CD8-positive, alpha-beta memory T cell (primary cell): ENCODE measurements around the gene NFIA. TPM values are rescaled to one million over a fixed set of nuclear protein-coding genes. Genes with fewer than 3 reads are reported as not detected.

Experiments
- CTCF ChIA-PET: fragments of 350-600 bp; sonication (Branson Sonifier 250); formaldehyde crosslinking; loops from one replicate; lab custom pipeline; 2021; ENCODE audit warnings: antibody characterized with exemption; lab: Charles Lee
- POLR2A ChIA-PET: fragments of 350-600 bp; sonication (Branson Sonifier 250); formaldehyde crosslinking; loops from one replicate; lab custom pipeline; 2021; ENCODE audit warnings: antibody characterized with exemption; lab: Charles Lee
- DNase-seq, 5 donors: peaks; one replicate each; pipeline versions ENCODE4 v3.0.0 to v3.0.0-alpha.2; 2020 to 2022; ENCODE audit warnings: mixed read lengths in 1 of 5
- H3K27ac ChIP-seq: one replicate; pipeline ENCODE4 v1.7.0; 2013; ENCODE audit warnings: low read depth, mild to moderate bottlenecking, low read length, moderate library complexity
- H3K27me3 ChIP-seq: 2 replicates; pipeline ENCODE4 v1.7.0; 2013; ENCODE audit warnings: low read length, mild to moderate bottlenecking; ENCODE audit not compliant: insufficient read depth, poor library complexity, severe bottlenecking
- H3K36me3 ChIP-seq: 2 replicates; pipeline ENCODE4 v1.7.0; 2013; ENCODE audit warnings: mild to moderate bottlenecking, low read length, moderate library complexity; ENCODE audit not compliant: insufficient read depth
- H3K4me1 ChIP-seq: 2 replicates; pipeline ENCODE4 v1.7.0; 2013; ENCODE audit warnings: mild to moderate bottlenecking, low read length, moderate library complexity; ENCODE audit not compliant: insufficient read depth
- H3K4me3 ChIP-seq: 2 replicates; pipeline ENCODE4 v1.7.0; 2013; ENCODE audit warnings: mild to moderate bottlenecking, low read length
- H3K9me3 ChIP-seq: 2 replicates; pipeline ENCODE4 v1.7.0; 2013; ENCODE audit warnings: mild to moderate bottlenecking, low read length
- H3K27ac Mint-ChIP-seq, 8 donors: one replicate each; pipeline ENCODE4 v1.8.0; 2020 to 2021; ENCODE audit warnings: mixed read lengths in 8 of 8, mild to moderate bottlenecking in 6 of 8, inconsistent platforms in 3 of 8, moderate library complexity in 3 of 8
- H3K27me3 Mint-ChIP-seq, 2 donors: one replicate each; pipeline ENCODE4 v1.8.0; 2020 to 2021; ENCODE audit warnings: mixed read lengths in 2 of 2, mild to moderate bottlenecking in 1 of 2, moderate library complexity in 1 of 2
- H3K36me3 Mint-ChIP-seq, 3 donors: one replicate each; pipeline ENCODE4 v1.8.0; 2020 to 2021; ENCODE audit warnings: mixed read lengths in 3 of 3, inconsistent platforms in 1 of 3, mild to moderate bottlenecking in 1 of 3
- H3K4me1 Mint-ChIP-seq, 3 donors: one replicate each; pipeline ENCODE4 v1.8.0; 2020 to 2021; ENCODE audit warnings: mixed read lengths in 3 of 3, inconsistent platforms in 1 of 3, mild to moderate bottlenecking in 1 of 3
- H3K4me3 Mint-ChIP-seq, 7 donors: one replicate each; pipeline ENCODE4 v1.8.0; 2020 to 2021; ENCODE audit warnings: mixed read lengths in 7 of 7, mild to moderate bottlenecking in 6 of 7, moderate library complexity in 4 of 7, inconsistent platforms in 2 of 7
- H3K9me3 Mint-ChIP-seq, 5 donors: one replicate each; pipeline ENCODE4 v1.8.0; 2020 to 2022; ENCODE audit warnings: mixed read lengths in 5 of 5, mild to moderate bottlenecking in 3 of 5, moderate library complexity in 2 of 5, inconsistent platforms in 1 of 5
- polyA plus RNA-seq: library from polyadenylated mRNA; unstranded; fragments of 300-500 nt; fragmentation: Illumina TruSeq; gene quantifications from one replicate; pipeline ENCODE4 v1.2.3, GENCODE V29; 2021
- total RNA-seq, 2 experiments: library from RNA; stranded (reverse); gene quantifications; one replicate each; pipeline ENCODE4 v1.2.3, GENCODE V29; 2021

NFIA gene
- total and polyA plus RNA-seq, 3 experiments from 2014 or later, result 6.1 to 9.9 (median 7.0) TPM

GRCh38 chr1:61370913-61371279 is 288.5 kb downstream of the NFIA start:
- Mint-ChIP-seq H3K27ac (no peak overlapping the region), H3K27me3 (no peaks in the 10 kb centered on the region), H3K4me1 (no peaks in the 10 kb centered on the region), H3K9me3 (no peaks in the 10 kb centered on the region), H3K36me3 (peaks cover 2 to 14% (median 4%) of the 10 kb centered on the region in 3 donors), H3K4me3 (no peak overlapping the region)
- ChIA-PET CTCF (no interaction called here), POLR2A (no interaction called here)
- Histone ChIP-seq H3K36me3 (no peaks in the 10 kb centered on the region), H3K4me3 (no peak overlapping the region), H3K4me1 (no peaks in the 10 kb centered on the region), H3K27ac (no peak overlapping the region), H3K9me3 (no peaks in the 10 kb centered on the region), H3K27me3 (no peaks in the 10 kb centered on the region)
- DNase-seq, result no peak

DNA sequence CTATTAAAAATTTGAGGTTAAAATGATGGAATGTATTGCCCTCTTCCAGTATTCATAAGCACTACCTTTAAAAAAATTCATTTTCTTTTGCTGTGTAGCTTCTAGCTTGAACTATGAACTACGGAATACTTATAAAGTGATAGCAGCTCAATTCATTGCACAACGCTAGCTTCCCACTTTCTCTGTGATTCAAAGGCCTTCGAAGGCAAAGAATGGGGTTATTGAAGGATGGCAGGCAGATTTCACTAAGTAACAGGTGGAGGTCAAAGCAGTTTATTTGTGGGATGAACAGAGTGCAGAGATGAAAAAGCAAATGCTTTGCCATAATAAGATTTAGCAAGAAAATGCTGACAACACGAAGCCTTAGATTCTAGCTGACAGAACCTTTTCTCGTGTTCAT is 290.6 kb downstream of the NFIA start:
- POLR2A ChIA-PET, result no interaction called here
- CTCF ChIA-PET, result no interaction called here
- no peaks in the 10 kb centered on the region for H3K9me3 ChIP-seq
- H3K4me1 ChIP-seq, result no peaks in the 10 kb centered on the region
- no peaks in the 10 kb centered on the region for H3K36me3 ChIP-seq
- H3K4me3 ChIP-seq, result no peak overlapping the region
- Mint-ChIP-seq H3K4me1 (no peaks in the 10 kb centered on the region), H3K4me3 (no peak overlapping the region), H3K9me3 (no peaks in the 10 kb centered on the region), H3K36me3 (peaks cover 2 to 14% (median 3%) of the 10 kb centered on the region in 3 donors), H3K27ac (no peak overlapping the region), H3K27me3 (no peaks in the 10 kb centered on the region)
- H3K27me3 ChIP-seq, result no peaks in the 10 kb centered on the region
- H3K27ac ChIP-seq, result no peak overlapping the region
- DNase-seq, result no peak

- no peak overlapping the region for H3K27ac Mint-ChIP-seq
- H3K4me1 Mint-ChIP-seq, result no peaks in the 10 kb centered on the region
- Histone ChIP-seq H3K27ac (no peak overlapping the region), H3K36me3 (no peaks in the 10 kb centered on the region), H3K9me3 (no peaks in the 10 kb centered on the region), H3K27me3 (no peaks in the 10 kb centered on the region), H3K4me1 (no peaks in the 10 kb centered on the region), H3K4me3 (no peak overlapping the region)
- no peak for DNase-seq
- ChIA-PET CTCF (no interaction called here), POLR2A (no interaction called here)
- no peaks in the 10 kb centered on the region for H3K9me3 Mint-ChIP-seq
- H3K27me3 Mint-ChIP-seq, result no peaks in the 10 kb centered on the region
- H3K4me3 Mint-ChIP-seq, result no peak overlapping the region
- H3K36me3 Mint-ChIP-seq, result peaks cover 2 to 14% (median 3%) of the 10 kb centered on the region in 3 donors
Measured at GRCh38 chr1:61374156-61374555, 291.8 kb downstream of the NFIA start.

GRCh38 chr1:61375082-61375880 is 292.9 kb downstream of the NFIA start:
- no peak overlapping the region for H3K4me3 Mint-ChIP-seq
- H3K27me3 Mint-ChIP-seq, result no peaks in the 10 kb centered on the region
- H3K9me3 ChIP-seq, result no peaks in the 10 kb centered on the region
- H3K27ac Mint-ChIP-seq, result no peak overlapping the region
- no peak overlapping the region for H3K4me3 ChIP-seq
- H3K27ac ChIP-seq, result no peak overlapping the region
- no peaks in the 10 kb centered on the region for H3K4me1 ChIP-seq
- H3K4me1 Mint-ChIP-seq, result no peaks in the 10 kb centered on the region
- peaks cover 1 to 8% (median 3%) of the 10 kb centered on the region in 3 donors for H3K36me3 Mint-ChIP-seq
- no peaks in the 10 kb centered on the region for H3K36me3 ChIP-seq
- POLR2A ChIA-PET, result no interaction called here
- H3K27me3 ChIP-seq, result no peaks in the 10 kb centered on the region
- CTCF ChIA-PET, result no interaction called here
- DNase-seq, result no peak
- H3K9me3 Mint-ChIP-seq, result no peaks in the 10 kb centered on the region

- no peaks in the 10 kb centered on the region for H3K36me3 ChIP-seq
- POLR2A ChIA-PET, result no interaction called here
- no peaks in the 10 kb centered on the region for H3K4me1 ChIP-seq
Measured at GRCh38 chr1:61376151-61376550, 293.8 kb downstream of the NFIA start.

DNA sequence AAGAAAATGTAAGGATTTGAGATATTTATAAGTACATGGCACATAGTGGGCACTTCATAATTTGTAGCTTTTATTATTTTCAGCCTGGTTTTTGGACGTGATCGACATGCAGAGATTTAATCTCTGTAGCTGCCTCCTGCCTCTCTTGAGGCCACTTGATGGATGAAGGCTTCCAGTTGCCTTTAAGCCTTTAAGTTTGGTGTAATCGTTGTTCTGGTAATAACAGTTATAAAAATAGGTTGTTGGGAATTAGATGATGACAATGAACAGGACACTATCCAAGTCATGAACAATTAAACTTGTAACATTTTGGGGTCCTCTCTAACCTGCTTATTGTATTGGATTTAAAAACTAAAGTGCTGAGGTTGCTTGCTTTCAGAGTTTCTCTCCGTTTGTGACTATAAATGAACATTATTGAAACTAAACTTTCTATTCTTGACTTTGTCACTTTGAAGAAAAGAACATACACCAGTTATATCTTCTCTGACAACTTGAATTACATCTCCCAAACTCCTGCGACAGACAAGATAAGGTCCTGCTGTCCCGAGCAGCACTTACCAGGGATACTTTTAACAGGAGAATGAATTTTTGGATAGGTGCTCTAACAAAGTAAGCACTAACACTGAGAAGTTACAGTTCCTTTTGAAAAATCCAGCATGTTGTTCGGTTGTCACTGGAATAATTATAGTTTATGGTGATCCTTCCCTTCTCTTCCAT is 295.0 kb downstream of the NFIA start:
- Mint-ChIP-seq H3K27me3 (no peaks in the 10 kb centered on the region), H3K9me3 (no peaks in the 10 kb centered on the region), H3K4me1 (no peaks in the 10 kb centered on the region), H3K4me3 (no peak overlapping the region), H3K36me3 (peaks cover 0 to 1% (median 0%) of the 10 kb centered on the region in 3 donors), H3K27ac (no peak overlapping the region)
- POLR2A ChIA-PET, result no interaction called here
- H3K9me3 ChIP-seq, result no peaks in the 10 kb centered on the region
- CTCF ChIA-PET, result no interaction called here
- no peak for DNase-seq
- no peaks in the 10 kb centered on the region for H3K4me1 ChIP-seq
- H3K27me3 ChIP-seq, result no peaks in the 10 kb centered on the region
- H3K27ac ChIP-seq, result no peak overlapping the region
- no peak overlapping the region for H3K4me3 ChIP-seq
- no peaks in the 10 kb centered on the region for H3K36me3 ChIP-seq

More at GRCh38 chr1:61376151-61376550, 293.8 kb downstream of the NFIA start:
- Histone ChIP-seq H3K4me3 (no peak overlapping the region), H3K9me3 (no peaks in the 10 kb centered on the region), H3K27me3 (no peaks in the 10 kb centered on the region), H3K27ac (no peak overlapping the region)
- no peak for DNase-seq
- no peak overlapping the region for H3K4me3 Mint-ChIP-seq
- no peaks in the 10 kb centered on the region for H3K4me1 Mint-ChIP-seq
- peaks cover 0 to 3% (median 3%) of the 10 kb centered on the region in 3 donors for H3K36me3 Mint-ChIP-seq
- CTCF ChIA-PET, result no interaction called here
- H3K27me3 Mint-ChIP-seq, result no peaks in the 10 kb centered on the region
- no peaks in the 10 kb centered on the region for H3K9me3 Mint-ChIP-seq
- no peak overlapping the region for H3K27ac Mint-ChIP-seq

DNA sequence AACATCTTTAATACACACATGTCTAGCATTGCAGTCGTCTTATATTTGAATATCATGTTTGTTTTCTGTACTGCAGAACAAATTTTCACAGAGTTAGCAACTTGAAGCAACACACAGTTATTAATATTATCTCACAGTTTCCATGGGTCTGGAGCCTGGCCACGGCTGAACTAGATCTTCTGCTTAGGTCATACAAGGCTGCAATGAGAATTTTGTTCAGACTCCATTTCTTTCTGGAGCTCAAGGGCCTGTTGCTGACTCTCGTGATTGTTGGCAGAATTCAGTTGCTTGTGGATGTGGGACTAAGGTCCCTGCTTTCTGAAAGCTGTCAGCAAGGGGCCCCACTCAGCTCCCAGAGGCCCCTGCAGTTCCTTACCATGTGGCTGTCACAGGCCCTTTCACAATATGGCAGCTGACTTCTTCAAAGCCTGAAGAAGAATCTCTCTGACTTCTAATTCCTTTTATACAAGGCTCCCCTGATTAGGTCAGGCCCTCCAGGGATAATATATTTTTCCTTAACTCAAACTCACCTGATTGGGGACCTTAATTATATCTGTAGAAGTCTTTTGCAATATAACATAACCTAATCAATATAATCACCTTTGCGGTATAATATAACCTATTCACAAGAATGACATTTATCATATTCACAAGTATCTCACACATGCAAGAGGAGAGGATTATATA is 296.3 kb downstream of the NFIA start:
- Histone ChIP-seq H3K36me3 (no peaks in the 10 kb centered on the region), H3K27ac (no peak overlapping the region), H3K27me3 (no peaks in the 10 kb centered on the region), H3K9me3 (no peaks in the 10 kb centered on the region), H3K4me1 (no peaks in the 10 kb centered on the region), H3K4me3 (no peak overlapping the region)
- Mint-ChIP-seq H3K36me3 (peaks cover 4 to 7% (median 7%) of the 10 kb centered on the region in 3 donors), H3K9me3 (no peaks in the 10 kb centered on the region), H3K27ac (no peak overlapping the region), H3K4me1 (no peaks in the 10 kb centered on the region), H3K4me3 (no peak overlapping the region), H3K27me3 (no peaks in the 10 kb centered on the region)
- CTCF ChIA-PET, result no interaction called here
- DNase-seq, result no peak
- POLR2A ChIA-PET, result no interaction called here

GRCh38 chr1:61379693-61380092 is 297.3 kb downstream of the NFIA start:
- Histone ChIP-seq H3K27ac (no peak overlapping the region), H3K4me3 (no peak overlapping the region), H3K9me3 (no peaks in the 10 kb centered on the region), H3K36me3 (no peaks in the 10 kb centered on the region), H3K27me3 (no peaks in the 10 kb centered on the region), H3K4me1 (no peaks in the 10 kb centered on the region)
- H3K27ac Mint-ChIP-seq, result no peak overlapping the region
- CTCF ChIA-PET, result no interaction called here
- H3K9me3 Mint-ChIP-seq, result no peaks in the 10 kb centered on the region
- H3K36me3 Mint-ChIP-seq, result peaks cover 7 to 13% (median 12%) of the 10 kb centered on the region in 3 donors
- no peak overlapping the region for H3K4me3 Mint-ChIP-seq
- no peak for DNase-seq
- no peaks in the 10 kb centered on the region for H3K27me3 Mint-ChIP-seq
- POLR2A ChIA-PET, result no interaction called here
- no peaks in the 10 kb centered on the region for H3K4me1 Mint-ChIP-seq
